HG02623 (cell line): ENCODE measurements around the gene GIPC1.
"Not testable (repeated sequence)": the region's sequence is repeated elsewhere in the genome, so short reads cannot be mapped to it uniquely, and the experiment has no call there.

Experiments used
- ATAC-seq: cut with Tn5 transposase; IDR thresholded peaks from one replicate; pipeline ENCODE4 v1.9.1; 2021; ENCODE audit warnings: moderate library complexity; ENCODE audit not compliant: unreplicated experiment

The GIPC1 gene

GRCh38 chr19:14496029-14496833 lies at the start of gene GIPC1:
TSS of gene GIPC1 (minus strand) at chr19:14496127. CDS start at chr19:14482976, 13,151 bp downstream.
- no peak for ATAC-seq

- ATAC-seq, result no peak
Measured at GRCh38 chr19:14545716-14546082, 49.8 kb upstream of the GIPC1 start.

GRCh38 chr19:14544977-14545715 lies 49.2 kb upstream of the GIPC1 start:
- no peak for ATAC-seq

- no peak for ATAC-seq
Measured at GRCh38 chr19:14544047-14544446, 48.1 kb upstream of the GIPC1 start.

GRCh38 chr19:14542711-14543328 lies 46.9 kb upstream of the GIPC1 start:
- ATAC-seq, result no peak

GRCh38 chr19:14541979-14542378 lies 46.1 kb upstream of the GIPC1 start:
- ATAC-seq, result not testable (repeated sequence)

GRCh38 chr19:14540741-14541525 lies 45.0 kb upstream of the GIPC1 start:
- no peak for ATAC-seq

- no peak for ATAC-seq
Measured at GRCh38 chr19:14536926-14537692, 41.2 kb upstream of the GIPC1 start.

- no peak for ATAC-seq
Measured at GRCh38 chr19:14533450-14533849, 37.5 kb upstream of the GIPC1 start.

GRCh38 chr19:14530506-14530905 lies 34.6 kb upstream of the GIPC1 start:
- no peak for ATAC-seq

- no peak for ATAC-seq
Measured at GRCh38 chr19:14530005-14530348, 34.0 kb upstream of the GIPC1 start.

- peak; percentile 94 for ATAC-seq
Measured at GRCh38 chr19:14529254-14530004, 33.5 kb upstream of the GIPC1 start, which contains the start of gene TECR. TSS of gene TECR (plus strand) at chr19:14529594. CDS start at chr19:14529697, 103 bp downstream.

GRCh38 chr19:14528419-14529253 lies 32.7 kb upstream of the GIPC1 start:
- ATAC-seq, result no peak

- ATAC-seq, result no peak
Measured at GRCh38 chr19:14526423-14526822, 30.5 kb upstream of the GIPC1 start.

GRCh38 chr19:14525729-14526128 lies 29.8 kb upstream of the GIPC1 start:
- no peak for ATAC-seq

- ATAC-seq, result no peak
Measured at GRCh38 chr19:14520543-14520942, 24.6 kb upstream of the GIPC1 start.

GRCh38 chr19:14519860-14520407 lies 24.0 kb upstream of the GIPC1 start:
- ATAC-seq, result no peak

- ATAC-seq, result no peak
Measured at GRCh38 chr19:14519245-14519859, 23.4 kb upstream of the GIPC1 start.
